Hematopoietic multipotent progenitor cell treated with erythropoietin and hydrocortisone succinate and interleukin-3 and kit ligand, for 6 days (in vitro differentiated cells): Measurements from ENCODE around the gene RD3L.

Experiments
- DNase-seq: peaks from one replicate; pipeline ENCODE4 v3.0.0-alpha.2; 2015

Gene RD3L

GRCh38 chr14:103892247-103892646 is 50.1 kb downstream of the RD3L start:
- no peak for DNase-seq

- no peak for DNase-seq
These were observed 50.6 kb downstream of the RD3L start for GRCh38 chr14:103891667-103892215.

GRCh38 chr14:103890821-103891666 is 51.3 kb downstream of the RD3L start:
- DNase-seq: no peak
